ENCODE data around the gene DTX3L.

DNA sequence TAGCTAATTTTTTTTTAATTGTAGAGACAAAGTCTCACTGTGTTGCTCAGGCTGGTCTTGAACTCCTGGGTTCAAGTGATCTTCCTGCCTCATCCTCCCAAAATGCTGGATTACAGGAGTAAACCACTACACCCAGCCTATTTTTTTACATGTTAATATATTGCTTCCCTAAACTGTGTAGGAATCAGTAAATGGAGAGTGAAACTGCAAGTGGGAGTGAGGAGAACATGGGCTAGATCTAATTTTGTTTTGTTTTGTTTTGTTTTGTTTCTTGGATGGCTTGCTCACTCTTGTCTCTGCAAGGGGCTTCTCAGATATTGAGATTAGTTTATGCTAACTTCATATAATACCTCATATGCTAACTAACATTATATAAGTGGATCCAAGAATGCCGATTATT lies 44.8 kb downstream of the DTX3L start:
- TF ChIP-seq, protein P1, sequence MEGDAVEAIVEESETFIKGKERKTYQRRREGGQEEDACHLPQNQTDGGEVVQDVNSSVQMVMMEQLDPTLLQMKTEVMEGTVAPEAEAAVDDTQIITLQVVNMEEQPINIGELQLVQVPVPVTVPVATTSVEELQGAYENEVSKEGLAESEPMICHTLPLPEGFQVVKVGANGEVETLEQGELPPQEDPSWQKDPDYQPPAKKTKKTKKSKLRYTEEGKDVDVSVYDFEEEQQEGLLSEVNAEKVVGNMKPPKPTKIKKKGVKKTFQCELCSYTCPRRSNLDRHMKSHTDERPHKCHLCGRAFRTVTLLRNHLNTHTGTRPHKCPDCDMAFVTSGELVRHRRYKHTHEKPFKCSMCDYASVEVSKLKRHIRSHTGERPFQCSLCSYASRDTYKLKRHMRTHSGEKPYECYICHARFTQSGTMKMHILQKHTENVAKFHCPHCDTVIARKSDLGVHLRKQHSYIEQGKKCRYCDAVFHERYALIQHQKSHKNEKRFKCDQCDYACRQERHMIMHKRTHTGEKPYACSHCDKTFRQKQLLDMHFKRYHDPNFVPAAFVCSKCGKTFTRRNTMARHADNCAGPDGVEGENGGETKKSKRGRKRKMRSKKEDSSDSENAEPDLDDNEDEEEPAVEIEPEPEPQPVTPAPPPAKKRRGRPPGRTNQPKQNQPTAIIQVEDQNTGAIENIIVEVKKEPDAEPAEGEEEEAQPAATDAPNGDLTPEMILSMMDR (IDR thresholded peaks at IDR 0.05 in 4 of 5, conservative IDR thresholded peaks at IDR 0.05 in 1 of 5), result no peak
- no peak for TF ChIP-seq POLR2A (IDR thresholded peaks at IDR 0.05)
